Activated gamma-delta T cell treated with Interleukin-2 at 50 U/mL for 16 hours (primary cell): ENCODE results near the gene COBLL1.
"Not testable (repeated sequence)": the region's sequence is repeated elsewhere in the genome, so short reads cannot be mapped to it uniquely, and the experiment has no call there.

Experiments
- DNase-seq: peaks from one replicate; pipeline ENCODE4 v3.0.0-alpha.2; 2020

The COBLL1 gene

DNA sequence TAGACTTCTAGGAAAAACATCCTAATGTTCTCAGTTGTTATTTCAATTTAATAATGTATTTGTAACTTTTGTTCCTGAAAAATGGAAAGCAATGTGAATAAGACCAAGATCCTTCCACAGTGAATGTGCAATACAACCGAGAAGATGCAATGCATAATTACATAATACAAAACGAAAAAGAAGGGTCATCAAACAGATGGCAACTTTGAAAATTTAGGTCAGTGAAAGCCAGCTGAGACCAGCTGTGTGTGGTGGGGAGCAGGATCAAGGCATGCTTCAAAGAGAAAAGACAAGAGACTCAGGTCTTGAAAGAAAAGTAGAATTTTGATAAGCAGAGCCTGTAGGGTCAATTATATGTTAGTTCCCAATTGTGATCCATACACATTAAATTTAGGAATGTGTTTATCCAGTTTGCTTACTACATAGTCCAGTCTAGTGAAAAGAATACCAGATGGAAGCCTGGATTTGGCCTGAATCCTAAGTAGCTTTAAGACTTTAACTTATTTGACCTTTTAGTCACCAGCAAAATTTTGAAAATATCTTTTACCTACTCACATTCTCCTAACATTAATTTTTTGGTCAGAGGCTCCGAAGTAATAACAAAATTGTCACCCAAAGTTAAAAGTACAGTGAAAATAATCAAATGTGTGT lies 93.7 kb downstream of the COBLL1 start:
- DNase-seq, result no peak

DNA sequence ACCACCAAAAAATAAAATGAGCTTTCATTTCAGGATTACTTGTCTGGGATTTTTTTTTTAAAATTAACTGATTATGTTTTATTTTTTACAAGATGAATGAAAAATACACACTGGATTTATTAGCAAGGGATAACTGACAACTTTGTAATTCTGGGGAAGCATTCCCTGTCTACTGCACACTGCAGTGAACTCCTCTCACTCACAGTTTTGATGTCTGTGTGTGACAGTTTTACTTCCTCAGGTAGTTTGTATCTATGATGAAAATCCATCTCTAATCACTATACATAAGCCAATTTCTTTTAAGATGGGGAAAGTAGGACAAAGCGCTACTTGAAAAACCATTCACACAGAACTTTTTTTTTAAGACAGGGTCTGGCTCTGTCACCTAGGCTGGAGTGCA lies 94.5 kb downstream of the COBLL1 start:
- DNase-seq, result no peak

DNA sequence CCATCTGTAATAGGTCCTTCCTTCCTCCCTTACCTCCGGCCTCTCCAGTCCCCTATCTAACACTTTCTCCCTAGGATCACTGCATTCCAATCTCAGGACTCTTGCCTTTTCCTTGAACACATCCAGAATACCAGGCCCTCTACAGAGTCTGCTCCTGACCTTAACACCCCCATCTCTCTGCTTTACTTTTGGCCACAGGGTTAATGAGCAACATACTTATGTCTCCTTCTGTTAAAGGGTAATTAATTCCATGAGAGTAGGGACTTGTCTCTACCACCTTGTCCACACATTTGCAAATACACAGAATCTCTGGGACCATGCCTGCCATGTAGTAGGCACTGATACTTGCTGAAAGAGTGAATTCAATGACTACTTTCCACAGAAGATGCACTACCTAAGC lies 94.9 kb downstream of the COBLL1 start:
- DNase-seq, result no peak

GRCh38 chr2:164745012-164745797 lies 96.4 kb downstream of the COBLL1 start:
- no peak for DNase-seq

DNA sequence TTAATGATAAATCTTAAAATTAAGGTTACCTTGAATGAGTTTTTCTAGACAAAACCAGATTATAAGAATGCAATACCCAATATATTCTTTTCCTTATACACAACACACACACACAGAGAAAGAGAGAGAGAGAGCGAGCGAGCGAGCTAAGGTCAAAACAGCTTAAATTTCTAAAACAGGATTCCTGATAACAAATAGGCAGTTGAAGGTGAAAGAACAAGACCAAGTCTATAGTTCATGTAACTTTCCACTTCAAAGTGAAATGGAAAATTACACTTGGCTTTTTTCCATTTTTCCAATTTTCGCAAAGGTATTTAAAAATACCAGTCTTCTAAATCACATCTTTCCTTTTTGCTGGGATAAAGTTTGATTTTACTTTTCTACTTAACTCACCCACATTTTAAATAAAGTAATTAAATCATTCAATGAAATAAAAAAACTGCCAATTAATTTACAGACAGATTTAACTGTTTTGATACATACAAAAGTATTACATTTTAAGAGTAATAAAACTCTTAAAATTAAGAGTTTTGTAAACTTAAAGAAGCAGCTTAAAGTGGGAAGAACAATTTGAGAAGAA lies 98.8 kb downstream of the COBLL1 start:
- no peak for DNase-seq

DNA sequence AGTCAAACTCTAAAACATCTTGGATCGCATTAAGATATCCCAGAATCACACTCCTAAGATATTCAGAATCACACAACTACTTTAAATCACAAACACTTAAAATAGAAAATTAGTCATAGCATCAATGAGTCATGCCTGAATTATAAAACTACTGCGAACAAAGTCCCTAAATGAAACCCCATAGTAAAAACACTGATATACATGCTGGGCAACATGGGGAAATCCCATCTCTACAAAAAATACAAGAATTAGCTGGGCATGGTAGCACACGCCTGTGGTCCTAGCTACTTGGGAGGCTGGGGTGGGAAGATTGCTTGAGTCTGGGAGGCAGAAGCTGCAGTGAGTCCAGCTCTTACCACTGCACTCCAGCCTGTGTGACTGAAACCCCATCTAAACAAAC lies 101.7 kb downstream of the COBLL1 start:
- DNase-seq, result no peak

DNA sequence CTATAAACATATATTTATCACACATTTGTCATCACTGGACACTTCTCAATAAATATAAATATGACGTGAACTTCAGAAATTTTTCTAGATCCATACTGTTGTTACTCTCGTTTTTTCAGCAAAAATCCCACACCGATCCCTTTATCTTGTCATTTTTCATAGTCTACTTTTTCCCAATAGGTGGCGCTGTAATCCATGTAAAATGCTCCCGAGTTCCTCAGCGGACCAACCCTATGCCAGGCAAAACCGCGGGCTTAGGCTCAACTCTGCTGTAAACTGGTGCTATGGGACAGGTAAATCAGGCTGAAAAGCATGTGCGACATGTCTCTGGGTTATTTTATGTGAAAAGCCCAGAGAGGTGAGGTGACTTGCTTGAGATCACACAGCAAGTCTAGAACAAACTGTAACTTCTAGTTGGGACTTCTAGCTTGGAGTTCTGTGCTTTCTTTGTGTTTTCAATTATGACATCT lies 104.0 kb downstream of the COBLL1 start:
- no peak for DNase-seq

GRCh38 chr2:164735309-164735919 lies 106.2 kb downstream of the COBLL1 start:
- no peak for DNase-seq

GRCh38 chr2:164734196-164734595 lies 107.4 kb downstream of the COBLL1 start:
- no peak for DNase-seq

DNA sequence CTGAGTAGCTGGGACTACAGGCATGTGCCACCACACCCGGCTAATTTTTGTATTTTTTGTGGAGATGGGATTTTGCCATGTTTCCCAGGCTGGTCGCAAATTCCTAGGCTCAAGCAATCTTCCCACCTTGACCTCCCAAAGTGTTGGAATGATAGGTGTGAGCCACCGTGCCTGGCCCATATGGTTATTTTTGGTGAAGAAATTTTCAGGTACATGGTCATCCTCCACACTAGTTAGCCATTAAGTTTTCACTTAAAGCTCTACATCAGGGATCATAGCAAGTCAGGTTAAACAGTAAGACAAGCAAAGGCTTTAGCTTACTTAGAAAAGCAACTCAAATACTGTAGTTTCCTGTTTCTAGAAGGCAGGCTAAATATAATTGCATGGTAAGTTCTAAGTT lies 116.1 kb downstream of the COBLL1 start:
- no peak for DNase-seq

DNA sequence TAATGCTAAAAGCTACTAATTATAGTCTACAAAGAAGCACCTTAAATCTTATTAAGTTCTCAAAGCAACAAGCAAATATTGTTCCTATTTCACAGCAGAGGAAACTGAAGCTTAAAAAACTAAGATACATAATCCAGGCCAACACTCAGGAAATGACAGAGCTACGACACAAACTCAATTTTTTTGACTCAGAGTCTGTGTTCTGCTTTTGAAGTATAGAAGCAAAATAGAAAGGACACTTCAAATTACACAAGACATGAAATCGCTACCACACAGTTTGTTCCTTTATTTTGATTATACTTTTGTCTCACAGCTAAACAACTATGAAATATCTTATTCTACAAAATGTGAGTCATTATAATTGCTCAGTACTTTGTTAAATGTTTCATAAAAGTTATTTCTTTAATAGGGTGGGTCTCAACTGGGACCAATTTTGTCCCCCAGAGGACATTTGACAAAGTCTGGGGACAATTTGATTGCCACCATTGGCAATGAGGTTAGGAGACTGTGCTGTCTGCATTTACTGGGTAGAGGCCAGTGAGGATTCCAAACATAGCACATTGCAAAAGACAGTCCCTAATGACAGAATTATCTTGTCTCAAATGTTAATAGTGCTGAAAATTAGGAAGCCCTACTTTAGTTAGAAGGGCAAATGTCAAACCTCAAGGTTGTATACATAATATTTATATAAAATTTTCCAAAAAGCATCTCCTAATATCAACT lies 118.8 kb downstream of the COBLL1 start:
- DNase-seq, result no peak

DNA sequence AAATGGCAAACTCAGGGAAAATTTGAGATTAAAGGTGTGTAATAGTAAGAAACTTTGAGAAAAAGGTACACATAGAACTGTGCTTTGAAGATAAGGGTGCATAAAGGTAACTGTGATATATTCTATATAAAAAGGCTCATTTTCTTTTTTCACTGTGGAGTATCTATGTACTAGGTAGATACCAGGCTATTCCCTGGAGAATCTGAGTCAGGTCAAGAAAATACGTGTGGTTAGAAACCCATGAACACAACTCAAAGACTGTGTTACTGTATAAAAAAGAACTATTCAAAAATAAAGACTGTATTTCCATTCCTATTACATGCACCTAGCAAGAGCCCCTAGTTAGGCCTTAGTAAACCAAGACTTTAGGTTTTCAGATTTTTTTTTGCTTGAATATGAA lies 120.2 kb downstream of the COBLL1 start:
- no peak for DNase-seq

- no peak for DNase-seq
Observed at GRCh38 chr2:164719996-164720941, 121.4 kb downstream of the COBLL1 start.

GRCh38 chr2:164717000-164717803 lies 124.4 kb downstream of the COBLL1 start:
- no peak for DNase-seq

DNA sequence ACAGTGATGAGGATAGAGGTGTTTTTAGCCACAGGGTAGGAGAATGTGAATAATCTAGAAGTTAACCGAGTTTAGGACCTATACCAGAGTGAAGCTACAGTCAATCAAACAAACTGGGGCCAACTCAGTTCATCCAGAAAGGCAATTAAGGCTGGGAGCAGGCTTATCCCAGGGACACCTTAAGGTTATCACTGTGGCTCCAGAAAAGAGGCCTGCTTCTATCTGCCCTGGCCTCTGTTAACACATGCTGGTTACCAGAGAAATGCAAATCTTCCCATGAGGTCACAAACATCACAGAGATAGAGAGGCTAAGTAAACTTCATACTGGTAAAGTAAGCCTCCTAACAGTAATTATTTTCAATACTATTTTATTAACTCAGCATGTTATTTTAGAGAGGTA lies 127.2 kb downstream of the COBLL1 start:
- DNase-seq, result no peak

GRCh38 chr2:164711766-164712138 lies 129.9 kb downstream of the COBLL1 start:
- DNase-seq, result no peak

DNA sequence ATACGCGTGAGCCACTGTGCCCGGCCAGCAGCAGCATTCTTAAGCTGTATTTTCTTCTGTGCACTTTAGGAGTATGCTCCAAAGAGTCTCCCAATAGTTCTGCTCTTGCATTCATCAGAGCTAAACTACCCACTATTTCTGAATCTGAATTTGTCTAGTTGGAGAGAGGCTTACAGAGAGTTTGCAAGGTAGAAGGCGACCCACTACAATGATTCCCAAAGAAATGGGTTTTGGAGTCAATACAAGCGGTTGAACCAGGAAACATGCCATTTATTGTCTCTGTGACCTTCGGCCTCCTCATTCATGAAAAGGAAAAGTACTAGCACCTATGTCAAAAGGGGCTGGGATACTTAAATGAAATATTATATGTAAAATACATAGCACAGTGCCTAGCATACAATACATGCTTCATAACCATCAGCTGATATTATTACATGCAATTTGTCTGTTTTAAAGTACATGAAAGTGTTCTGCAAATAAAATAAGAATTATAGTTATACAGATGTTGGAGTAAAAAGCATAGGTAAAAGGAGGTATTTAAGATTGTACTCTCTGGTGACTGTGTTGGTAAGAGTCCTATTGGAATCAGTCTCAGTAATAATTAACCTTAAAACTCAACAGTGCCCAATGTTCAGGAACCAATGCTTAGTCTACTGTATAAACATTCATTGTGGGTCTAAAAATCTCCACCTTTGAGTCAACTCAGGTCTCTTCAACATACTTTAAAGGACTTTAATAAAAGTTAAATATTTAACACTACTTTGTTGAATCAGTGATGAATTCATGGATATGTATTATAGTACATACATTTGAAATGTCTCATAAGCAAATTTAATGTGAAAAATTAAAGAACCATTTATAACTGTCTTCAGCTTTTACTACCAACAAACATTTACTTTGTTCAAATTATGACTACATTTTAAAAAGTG lies 130.5 kb downstream of the COBLL1 start:
- no peak for DNase-seq

DNA sequence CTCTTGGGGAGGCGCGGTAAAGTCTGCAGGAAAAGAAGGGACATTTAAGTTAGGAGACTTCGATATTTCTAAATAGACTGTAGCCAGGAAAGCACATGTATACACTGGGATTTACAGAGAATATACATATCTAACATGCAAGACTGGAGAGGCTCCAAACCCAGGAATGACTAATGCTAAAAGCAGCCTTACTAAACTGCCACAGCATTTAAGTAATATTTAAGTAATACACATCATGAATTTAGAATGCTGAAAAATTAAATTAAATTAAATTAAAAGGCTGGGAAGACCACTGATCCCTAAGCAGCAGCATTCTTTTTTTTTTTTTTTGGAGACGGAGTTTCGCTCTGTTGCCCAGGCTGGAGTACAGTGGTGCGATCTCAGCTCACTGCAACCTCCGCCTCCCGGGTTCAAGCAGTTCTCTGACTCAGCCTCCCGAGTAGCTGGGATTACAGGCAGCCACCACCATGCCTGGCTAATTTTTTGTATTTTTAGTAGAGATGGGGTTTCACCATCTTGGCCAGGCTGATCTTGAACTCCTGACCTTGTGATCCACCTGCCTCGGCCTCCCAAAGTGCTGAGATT lies 131.3 kb downstream of the COBLL1 start:
- DNase-seq, result not testable (repeated sequence)

DNA sequence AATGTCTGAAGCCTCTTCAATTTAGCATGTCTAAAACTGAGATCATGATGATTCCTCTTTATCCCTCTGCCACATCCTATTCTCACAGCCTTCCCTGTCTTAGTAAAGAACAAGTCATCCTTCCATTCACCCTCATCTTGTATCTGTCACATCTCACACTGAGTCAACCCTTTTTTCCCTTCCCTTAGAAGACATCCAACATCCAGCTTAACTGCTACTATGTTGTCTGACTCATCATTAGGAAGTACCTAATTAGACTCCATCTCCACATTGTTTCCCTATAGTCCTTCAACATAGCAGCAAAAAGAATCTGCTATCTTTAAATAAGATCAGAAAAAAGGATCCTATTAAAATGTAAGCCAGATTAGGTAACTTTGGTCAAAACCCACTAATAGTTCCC lies 135.1 kb downstream of the COBLL1 start:
- no peak for DNase-seq
